Keratinocyte (primary cell): Measurements from ENCODE around the gene MGME1.

Experiments used
- EZH2 ChIP-seq: IDR thresholded peaks from one replicate; pipeline ENCODE4 v1.6.1; 2012; ENCODE audit warnings: inconsistent platforms, mild to moderate bottlenecking, low read length, moderate library complexity
- TF ChIP-seq, protein P1 (sequence below), 3 experiments: IDR thresholded peaks in 1 of 3; conservative IDR thresholded peaks in 1 of 3; optimal IDR thresholded peaks in 1 of 3; 2 replicates in 2 of 3; 3 replicates in 1 of 3; pipeline versions ENCODE3 to v1.5.1; 2011; ENCODE audit warnings: low read length in 3 of 3, mild to moderate bottlenecking in 3 of 3, moderate library complexity in 2 of 3, control low read depth in 1 of 3, inconsistent platforms in 1 of 3; ENCODE audit not compliant: insufficient read depth in 2 of 3; ENCODE audit errors: extremely low read depth in 1 of 3

GRCh38 chr20:17935186-17935585 lies 33.6 kb upstream of the MGME1 start:
- TF ChIP-seq, protein P1, sequence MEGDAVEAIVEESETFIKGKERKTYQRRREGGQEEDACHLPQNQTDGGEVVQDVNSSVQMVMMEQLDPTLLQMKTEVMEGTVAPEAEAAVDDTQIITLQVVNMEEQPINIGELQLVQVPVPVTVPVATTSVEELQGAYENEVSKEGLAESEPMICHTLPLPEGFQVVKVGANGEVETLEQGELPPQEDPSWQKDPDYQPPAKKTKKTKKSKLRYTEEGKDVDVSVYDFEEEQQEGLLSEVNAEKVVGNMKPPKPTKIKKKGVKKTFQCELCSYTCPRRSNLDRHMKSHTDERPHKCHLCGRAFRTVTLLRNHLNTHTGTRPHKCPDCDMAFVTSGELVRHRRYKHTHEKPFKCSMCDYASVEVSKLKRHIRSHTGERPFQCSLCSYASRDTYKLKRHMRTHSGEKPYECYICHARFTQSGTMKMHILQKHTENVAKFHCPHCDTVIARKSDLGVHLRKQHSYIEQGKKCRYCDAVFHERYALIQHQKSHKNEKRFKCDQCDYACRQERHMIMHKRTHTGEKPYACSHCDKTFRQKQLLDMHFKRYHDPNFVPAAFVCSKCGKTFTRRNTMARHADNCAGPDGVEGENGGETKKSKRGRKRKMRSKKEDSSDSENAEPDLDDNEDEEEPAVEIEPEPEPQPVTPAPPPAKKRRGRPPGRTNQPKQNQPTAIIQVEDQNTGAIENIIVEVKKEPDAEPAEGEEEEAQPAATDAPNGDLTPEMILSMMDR (optimal IDR thresholded peaks at IDR 0.05 in 1 of 3, IDR thresholded peaks at IDR 0.05 in 1 of 3, conservative IDR thresholded peaks at IDR 0.05 in 1 of 3; ENCODE audit: extremely low read depth in 1 of 3, insufficient read depth in 2 of 3, low read length in 3 of 3) = no peak
- no peak for TF ChIP-seq EZH2
